Heart left ventricle (tissue), 16 donors: ENCODE results near the gene CUBN. TPM values are rescaled to one million over a fixed set of nuclear protein-coding genes. Genes with fewer than 3 reads are reported as not detected.

Source experiments
- ATAC-seq, 4 donors: fragments of 200-7000 bp; cut with Tn5 transposase; one replicate each; pipeline ENCODE4 v1.9.1; 2020 to 2022; ENCODE audit warnings: moderate library complexity in 4 of 4, mild to moderate bottlenecking in 3 of 4, moderate number of reproducible peaks in 1 of 4
- DNase-seq, 5 donors: peaks; one replicate each; pipeline ENCODE4 v3.0.0-alpha.2; 2020
- H3K27ac ChIP-seq, 12 donors: fragments of 200-600 bp; sonication (generic) in 4 of 12; one replicate each; pipeline versions ENCODE4 v1.5.0 to v1.8.0; 2016 to 2022; ENCODE audit warnings: mild to moderate bottlenecking in 2 of 12
- H3K27me3 ChIP-seq, 9 donors: fragments of 200-600 bp; sonication (generic) in 2 of 9; one replicate each; pipeline versions ENCODE4 v1.5.1 to v1.8.0; 2016 to 2022; ENCODE audit warnings: mild to moderate bottlenecking in 3 of 9
- H3K36me3 ChIP-seq, 9 donors: fragments of 200-600 bp; sonication (generic) in 2 of 9; one replicate each; pipeline versions ENCODE4 v1.5.0 to v1.8.0; 2018 to 2022; ENCODE audit warnings: mild to moderate bottlenecking in 2 of 9
- H3K4me1 ChIP-seq, 12 donors: fragments of 200-600 bp; sonication (generic) in 4 of 12; one replicate each; pipeline versions ENCODE4 v1.5.0 to v1.8.0; 2016 to 2022; ENCODE audit warnings: mild to moderate bottlenecking in 3 of 12
- H3K4me3 ChIP-seq, 12 donors: fragments of 200-600 bp; sonication (generic) in 4 of 12; one replicate each; pipeline versions ENCODE4 v1.5.0 to v1.8.0; 2017 to 2022; ENCODE audit warnings: mild to moderate bottlenecking in 9 of 12, moderate library complexity in 4 of 12
- H3K9me3 ChIP-seq, 12 donors: fragments of 200-600 bp; sonication (generic) in 4 of 12; one replicate each; pipeline versions ENCODE4 v1.5.0 to v1.8.0; 2016 to 2022; ENCODE audit warnings: mild to moderate bottlenecking in 1 of 12
- POLR2A ChIP-seq, 2 donors: fragments of 450-650 bp; IDR thresholded peaks; one replicate each; pipeline ENCODE4 v1.6.1; 2017; ENCODE audit warnings: antibody characterized with exemption in 2 of 2, mild to moderate bottlenecking in 2 of 2, moderate library complexity in 2 of 2
- WGBS, 4 donors: extraction: QIAGEN DNeasy Blood & Tissue Kit in 2 of 4; methylation state at CpG; one replicate each; pipeline versions ENCODE4 v1.1.5 to v1.1.7; 2013 to 2018; 5-methylcytosine and 5-hydroxymethylcytosine counted together
- intact Hi-C, 10 donors: fragments of 100-400 bp; cut with DNase I; formaldehyde crosslinking; loops; one replicate each; pipeline versions ENCODE4 v1.11.1 to v1.14.2; 2022
- polyA plus RNA-seq, 2 donors: library from polyadenylated mRNA; stranded (reverse); fragments of 200-250 nt; gene quantifications; one replicate each; pipeline ENCODE4 v1.2.3, GENCODE V29; 2013
- total RNA-seq, 9 donors: library from RNA; depleted of rRNA in 2 of 9; stranded (reverse); fragments of >200 nt in 2 of 9; fragmentation: NEBNext Ultra II Directional in 3 of 9; extraction: Animal tissue kit (Norgen Biotek cat#: 25700) in 3 of 9; gene quantifications; one replicate each; pipeline versions ENCODE4 v1.1.0 to v1.2.4, GENCODE V29; 2016 to 2023
- TF ChIP-seq, protein P1 (sequence below), 12 donors: fragments of 200-600 bp; sonication (generic) in 4 of 12; IDR thresholded peaks; one replicate each; pipeline versions ENCODE4 v1.5.0 to v1.8.0; 2018 to 2022; ENCODE audit warnings: antibody characterized with exemption in 12 of 12, mild to moderate bottlenecking in 5 of 12
- donor health status: ischemic (EF 13 %, LVEDD 7.1; RV severe dilation, severe dysfunction).
- donor health status: healthy with polysubstance abuse.
- donor health status: DM: no; HTN: yes; CAD: no.
- donor health status: DM: no; HTN: no; CAD: no.
- donor health status: ischemic (EF 25% LVEDD 6.9; RV normal size, moderate dysfunction).
- donor health status: ischemic (EF 25% LVEDD 5.7; RV mildly dilated, moderate dysfunction).
- donor health status: healthy.
- donor health status: DM: yes; HTN: yes; CAD: no.
- donor health status: ischemic (EF 35%, LVEDD 5.7; RV mildly dilated, moderate dysfunction).
- donor health status: nonischemic (EF 11% LVEDD 7.7; RV severe dilation, severe dysfunction).
- donor health status: DM: yes; HTN: yes; CAD: no.
- donor health status: PGD.
- donor health status: ischemic (EF 29% LVEDD 5.4; RV normal size, mild dysfunction).
- donor health status: nonischemic (EF 23%, LVEDD 6.1; RV moderate dilation, normal function).

CUBN gene
- total and polyA plus RNA-seq, 11 donors: 0.07 to 1.5 (median 0.44) TPM

DNA sequence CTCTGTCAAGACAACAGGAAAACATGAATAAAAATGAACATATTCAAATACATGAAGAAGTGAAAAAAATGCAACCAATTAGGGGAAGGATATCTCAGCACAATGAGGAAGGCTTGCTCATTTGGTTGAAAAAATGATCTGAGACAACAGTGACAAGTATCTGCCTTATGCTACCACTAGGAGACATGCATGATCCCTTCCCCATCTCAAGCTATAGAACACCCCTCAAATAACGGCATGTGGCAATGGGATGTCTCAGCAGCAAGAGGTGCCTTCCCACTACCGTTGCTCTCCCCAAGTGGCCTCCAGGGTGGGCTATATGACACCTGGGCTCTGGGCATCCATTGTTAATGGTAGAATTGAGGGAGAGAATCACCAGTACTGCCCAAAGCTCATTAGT, 214.3 kb downstream of the CUBN start:
- intact Hi-C loops: no loop called here
- WGBS, 4 donors: 74 to 78% (median 77%) methylated on average over 2 of the region's 2 CpGs

DNA sequence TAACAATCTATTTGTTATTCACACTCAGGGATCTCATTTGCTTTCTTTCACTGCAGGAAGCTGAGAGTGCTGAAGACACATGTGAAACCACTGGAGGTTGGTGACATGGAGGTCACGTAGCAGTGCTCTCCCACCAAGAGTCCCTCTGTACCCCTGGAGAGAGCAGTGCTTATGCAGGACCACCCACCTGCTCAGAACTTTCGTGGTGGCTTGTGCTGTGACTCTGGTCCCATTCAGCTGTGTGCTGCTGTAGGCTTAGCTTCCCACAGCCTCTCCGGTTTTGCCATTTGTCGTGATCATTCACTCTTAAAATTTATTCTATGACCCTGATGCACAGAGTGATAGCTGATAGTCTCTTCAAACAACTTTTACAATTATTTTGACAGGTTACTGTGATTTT, 216.3 kb downstream of the CUBN start:
- no peak for TF ChIP-seq POLR2A (IDR thresholded peaks at IDR 0.05)
- TF ChIP-seq, protein P1, sequence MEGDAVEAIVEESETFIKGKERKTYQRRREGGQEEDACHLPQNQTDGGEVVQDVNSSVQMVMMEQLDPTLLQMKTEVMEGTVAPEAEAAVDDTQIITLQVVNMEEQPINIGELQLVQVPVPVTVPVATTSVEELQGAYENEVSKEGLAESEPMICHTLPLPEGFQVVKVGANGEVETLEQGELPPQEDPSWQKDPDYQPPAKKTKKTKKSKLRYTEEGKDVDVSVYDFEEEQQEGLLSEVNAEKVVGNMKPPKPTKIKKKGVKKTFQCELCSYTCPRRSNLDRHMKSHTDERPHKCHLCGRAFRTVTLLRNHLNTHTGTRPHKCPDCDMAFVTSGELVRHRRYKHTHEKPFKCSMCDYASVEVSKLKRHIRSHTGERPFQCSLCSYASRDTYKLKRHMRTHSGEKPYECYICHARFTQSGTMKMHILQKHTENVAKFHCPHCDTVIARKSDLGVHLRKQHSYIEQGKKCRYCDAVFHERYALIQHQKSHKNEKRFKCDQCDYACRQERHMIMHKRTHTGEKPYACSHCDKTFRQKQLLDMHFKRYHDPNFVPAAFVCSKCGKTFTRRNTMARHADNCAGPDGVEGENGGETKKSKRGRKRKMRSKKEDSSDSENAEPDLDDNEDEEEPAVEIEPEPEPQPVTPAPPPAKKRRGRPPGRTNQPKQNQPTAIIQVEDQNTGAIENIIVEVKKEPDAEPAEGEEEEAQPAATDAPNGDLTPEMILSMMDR (IDR thresholded peaks at IDR 0.05): no peak
- Histone ChIP-seq H3K4me1 (no peaks in the 10 kb centered on the region), H3K36me3 (no peaks in the 10 kb centered on the region), H3K9me3 (peaks cover 0 to 4% (median 0%) of the 10 kb centered on the region in 12 donors), H3K4me3 (no peak overlapping the region), H3K27ac (no peak overlapping the region), H3K27me3 (no peaks in the 10 kb centered on the region)
- intact Hi-C loops: no loop called here
- WGBS, 4 donors: 85 to 97% (median 90%) methylated on average over 4 of the region's 4 CpGs
- no peak for ATAC-seq
- DNase-seq: no peak

More for the DNA sequence above, 214.3 kb downstream of the CUBN start:
- Histone ChIP-seq H3K4me3 (no peak overlapping the region), H3K9me3 (peaks cover 0 to 4% (median 0%) of the 10 kb centered on the region in 12 donors), H3K4me1 (peaks cover 0 to 4% (median 0%) of the 10 kb centered on the region in 12 donors), H3K27ac (no peak overlapping the region), H3K36me3 (no peaks in the 10 kb centered on the region), H3K27me3 (no peaks in the 10 kb centered on the region)
- DNase-seq (no peak), ATAC-seq (no peak)
- no peak for TF ChIP-seq POLR2A (IDR thresholded peaks at IDR 0.05)
- TF ChIP-seq, protein P1 (IDR thresholded peaks at IDR 0.05): no peak

DNA sequence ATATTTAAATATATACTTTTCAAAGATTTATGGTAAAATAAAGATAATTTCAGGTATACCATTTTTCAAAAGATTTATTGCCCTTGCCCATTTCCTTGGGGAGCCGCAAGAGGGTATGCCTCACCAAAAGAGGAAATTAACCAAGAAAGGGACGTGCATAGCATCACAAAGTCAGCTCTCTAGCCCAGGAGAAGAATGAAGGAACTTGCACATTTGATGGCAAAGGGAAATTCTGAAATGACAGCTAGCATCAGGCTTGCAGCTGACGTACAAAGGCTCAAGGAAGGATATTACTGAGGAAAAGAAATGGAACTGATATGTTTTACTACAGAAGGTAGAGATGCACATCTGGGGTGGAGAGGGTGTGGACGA, 218.8 kb downstream of the CUBN start:
- Histone ChIP-seq H3K27ac (no peak overlapping the region), H3K27me3 (no peaks in the 10 kb centered on the region), H3K4me3 (no peak overlapping the region), H3K9me3 (no peaks in the 10 kb centered on the region), H3K36me3 (no peaks in the 10 kb centered on the region), H3K4me1 (no peaks in the 10 kb centered on the region)
- ATAC-seq (no peak), DNase-seq (no peak)
- WGBS, 4 donors: 83 to 89% (median 87%) methylated on average over 4 of the region's 4 CpGs
- TF ChIP-seq, protein P1 (IDR thresholded peaks at IDR 0.05): no peak
- no peak for TF ChIP-seq POLR2A (IDR thresholded peaks at IDR 0.05)
- intact Hi-C loops: no loop called here

DNA sequence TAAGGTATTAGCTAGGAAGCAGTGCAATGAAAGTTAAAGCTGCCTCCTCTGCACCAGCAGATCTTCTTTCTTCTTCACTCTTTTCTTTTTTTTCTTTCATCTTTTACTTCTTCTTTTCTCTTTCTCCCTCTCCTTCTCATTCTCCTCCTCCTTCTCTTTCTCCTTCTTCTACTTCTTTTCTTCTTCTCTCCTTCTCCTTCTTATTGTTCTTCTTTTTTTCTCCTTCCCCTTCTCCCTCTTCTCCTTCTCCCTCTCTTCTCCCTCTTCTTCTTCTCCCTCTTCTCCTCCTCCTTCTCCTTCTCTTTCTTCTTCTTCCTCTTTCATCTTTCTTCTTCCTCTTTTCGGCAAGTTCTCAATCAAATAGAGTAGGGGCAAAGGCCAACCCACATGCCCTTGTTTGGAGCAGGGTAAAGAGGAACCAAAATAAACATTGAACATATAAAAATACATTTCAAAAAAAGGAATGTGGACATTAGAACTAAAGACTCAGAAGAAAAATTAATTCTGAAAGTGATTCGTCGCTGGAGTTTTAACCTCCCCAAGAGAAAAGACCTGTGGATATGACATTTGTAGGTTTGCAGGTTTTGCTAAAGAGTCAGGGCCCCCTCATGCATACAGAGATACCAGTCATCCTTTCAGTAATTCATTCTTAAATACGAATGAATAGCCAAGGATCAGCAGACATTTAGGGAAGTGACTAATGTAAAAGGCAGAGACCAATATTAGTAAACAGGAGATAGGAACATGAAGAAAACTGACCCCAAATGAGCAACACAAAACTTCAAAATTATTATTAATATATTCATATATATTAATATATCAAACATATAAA, 219.4 kb downstream of the CUBN start:
- TF ChIP-seq POLR2A (IDR thresholded peaks at IDR 0.05): no peak
- TF ChIP-seq, protein P1 (IDR thresholded peaks at IDR 0.05): no peak
- 77 to 82% (median 82%) methylated on average over 4 of the region's 4 CpGs for WGBS, 4 donors
- ATAC-seq: no peak
- DNase-seq: no peak
- no peaks in the 10 kb centered on the region for H3K36me3 ChIP-seq
- no peaks in the 10 kb centered on the region for H3K4me1 ChIP-seq
- no peaks in the 10 kb centered on the region for H3K27me3 ChIP-seq
- intact Hi-C loops: no loop called here
- H3K9me3 ChIP-seq: no peaks in the 10 kb centered on the region
- H3K27ac ChIP-seq: peak overlapping the region in 1 of 12 donors; percentile 33
- no peak overlapping the region for H3K4me3 ChIP-seq
